Gastrocnemius medialis (tissue), 4 donors: Measurements from ENCODE around the gene DDX41.

Experiments used
- CTCF ChIP-seq, 5 experiments: fragments of 450-650 bp in 3 of 5; fragments of 200-600 bp in 2 of 5; sonication (generic) in 2 of 5; IDR thresholded peaks in 4 of 5; conservative IDR thresholded peaks in 1 of 5; 1 replicate in 4 of 5; 2 replicates in 1 of 5; pipeline ENCODE4 v1.5.1; 2016 to 2019; ENCODE audit warnings: antibody characterized with exemption in 5 of 5, mild to moderate bottlenecking in 3 of 5, moderate library complexity in 3 of 5
- POLR2A ChIP-seq, 2 donors: fragments of 450-650 bp; IDR thresholded peaks; one replicate each; pipeline ENCODE4 v1.6.1; 2017; ENCODE audit warnings: antibody characterized with exemption in 2 of 2, mild to moderate bottlenecking in 2 of 2, moderate library complexity in 2 of 2

DNA sequence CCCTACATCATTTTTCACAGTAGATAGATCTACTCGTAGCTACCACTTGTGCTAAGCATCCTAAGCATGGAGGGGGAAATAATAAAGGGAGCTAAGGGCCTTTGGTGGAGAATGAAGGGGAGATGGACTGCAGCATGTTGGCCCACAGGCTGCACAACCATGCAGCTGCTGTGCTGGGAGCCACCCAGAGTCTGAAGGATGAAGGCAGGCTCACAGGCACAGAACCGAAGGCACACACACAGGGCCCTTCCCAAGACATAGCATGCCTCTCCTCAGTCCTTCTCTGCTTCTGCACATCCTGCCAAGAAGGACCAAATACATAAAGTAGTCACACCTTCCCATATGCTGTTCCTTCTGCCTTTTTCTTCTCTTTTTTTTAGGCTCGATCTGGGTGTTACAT, 31.0 kb upstream of the DDX41 start:
- TF ChIP-seq CTCF (IDR thresholded peaks at IDR 0.05 in 4 of 5, conservative IDR thresholded peaks at IDR 0.05 in 1 of 5) (no peak), POLR2A (IDR thresholded peaks at IDR 0.05) (no peak)
